A204.1 (cell line): Measurements from ENCODE around the gene ITGB7.

ENCODE experiments used
- FAIRE-seq: peaks from 2 replicates; lab custom pipeline; 2012; peaks lifted over from hg19 to GRCh38; lab: Jason Lieb, UNC

ITGB7 gene

GRCh38 chr12:53231671-53231920 is 24.5 kb upstream of the ITGB7 start:
- FAIRE-seq = no peak

DNA sequence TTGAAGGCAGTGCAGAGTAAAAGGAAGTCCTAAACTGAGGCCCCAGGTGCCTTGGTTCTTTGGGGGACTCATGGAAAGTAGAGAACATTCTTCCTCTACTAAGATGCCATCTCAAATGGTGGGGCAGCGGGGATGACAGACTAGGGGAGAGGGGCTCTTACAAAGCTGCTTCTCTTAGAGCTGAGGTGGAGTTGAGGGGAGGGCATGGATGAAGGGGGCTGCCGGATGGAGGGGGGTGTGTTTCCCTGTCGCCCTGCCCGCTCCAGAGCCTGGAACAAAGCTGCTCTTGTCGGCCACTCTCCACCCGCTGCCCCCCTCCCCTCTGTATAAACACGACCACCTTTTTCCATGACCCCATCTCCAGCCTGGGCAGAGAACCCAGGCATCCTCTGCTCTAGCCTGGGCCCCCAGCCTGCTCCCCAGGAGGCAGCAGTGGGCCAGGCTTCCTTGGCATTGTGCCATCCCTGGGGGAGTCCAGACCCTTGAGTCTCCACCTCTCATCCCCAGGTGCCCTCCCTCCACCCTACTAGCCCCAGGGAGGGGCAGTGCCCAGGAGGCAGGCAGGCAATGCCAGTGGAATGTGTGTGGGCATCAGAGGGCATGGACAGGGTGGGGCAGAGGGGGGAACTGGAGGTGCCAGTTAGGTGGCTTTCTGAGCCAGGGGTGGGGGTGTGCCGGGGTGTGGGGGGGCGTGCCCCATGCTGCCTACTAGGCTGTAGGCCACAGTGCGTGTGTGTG is 23.2 kb upstream of the ITGB7 start:
- no peak for FAIRE-seq

DNA sequence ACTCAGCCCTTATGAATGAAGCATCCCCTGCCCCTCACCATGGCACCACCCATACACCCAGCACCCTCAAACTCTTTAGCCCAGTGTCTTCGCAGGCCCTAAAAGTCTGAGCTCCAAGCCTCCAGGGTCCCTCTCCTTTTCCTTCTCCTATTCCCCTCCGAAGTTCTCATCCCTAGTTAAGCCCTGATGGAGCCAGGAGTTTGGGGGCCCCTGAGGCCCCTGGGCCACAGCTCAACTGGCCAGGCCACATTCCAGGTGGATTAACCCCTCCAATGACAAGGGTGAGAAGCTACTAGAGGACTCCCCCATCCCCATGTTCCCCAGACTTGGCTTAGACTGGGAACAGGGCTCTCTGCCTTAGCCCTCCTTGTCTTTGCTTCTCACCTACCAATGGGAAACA is 22.4 kb upstream of the ITGB7 start:
- no peak for FAIRE-seq

GRCh38 chr12:53227836-53228235 is 20.8 kb upstream of the ITGB7 start:
- FAIRE-seq = no peak

DNA sequence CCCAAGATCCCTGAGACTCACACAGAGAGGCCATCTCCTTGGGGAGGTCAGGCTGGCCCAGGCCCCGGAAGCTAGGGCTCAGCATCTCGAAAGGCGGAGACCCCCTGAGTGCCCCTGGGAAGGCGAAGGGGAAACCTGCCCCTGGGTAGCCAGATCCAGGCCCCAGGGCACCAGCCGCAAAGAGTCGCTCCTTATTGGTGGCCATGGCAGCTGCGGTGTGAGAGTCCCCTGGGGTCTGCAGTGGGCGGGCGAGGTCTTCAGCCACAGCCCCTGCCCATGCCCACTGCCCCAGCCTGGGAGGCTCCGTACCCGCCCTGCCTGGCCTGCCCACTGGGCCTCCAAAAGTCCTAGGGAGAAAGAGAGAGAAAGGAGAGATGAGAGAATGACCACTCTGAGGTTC is 20.3 kb upstream of the ITGB7 start:
- FAIRE-seq = no peak

- FAIRE-seq = no peak
Measured at GRCh38 chr12:53226815-53227214, 19.8 kb upstream of the ITGB7 start.

DNA sequence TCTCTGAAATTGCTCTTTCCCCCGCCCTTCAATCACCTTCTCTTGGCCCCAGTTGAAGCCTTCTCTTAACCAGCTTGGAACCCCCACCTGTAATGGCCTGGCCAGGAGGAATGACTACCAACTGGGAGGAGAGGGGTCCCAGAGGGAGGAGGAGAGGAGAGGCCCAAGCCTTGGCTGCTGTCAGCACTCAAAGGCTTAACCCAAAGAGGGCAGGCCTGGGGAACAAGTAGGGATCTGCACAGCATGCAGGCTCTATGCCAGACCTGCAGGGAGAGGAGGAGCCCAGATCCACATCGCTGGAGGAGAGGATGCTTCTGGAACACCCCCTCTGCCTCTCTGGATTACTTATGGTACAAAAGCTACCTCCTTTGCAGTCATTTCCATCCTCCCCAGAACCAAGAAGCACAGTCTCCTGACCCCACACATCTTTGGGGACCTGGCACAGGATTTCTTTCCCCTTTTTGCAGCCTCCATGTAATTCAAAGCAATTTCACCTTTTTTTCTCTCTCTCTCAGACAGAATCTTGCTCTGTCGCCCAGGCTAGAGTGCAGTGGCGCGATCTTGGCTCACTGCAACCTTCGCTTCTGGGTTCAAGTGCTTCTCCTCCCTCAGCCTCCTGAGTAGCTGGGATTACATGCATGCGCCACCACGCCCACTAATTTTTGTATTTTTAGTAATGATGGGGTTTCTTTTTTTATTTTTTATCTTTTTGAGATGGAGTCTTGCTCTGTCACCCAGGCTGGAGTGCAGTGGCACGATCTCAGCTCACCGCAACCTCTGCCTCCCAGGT is 18.8 kb upstream of the ITGB7 start:
- FAIRE-seq = no peak

DNA sequence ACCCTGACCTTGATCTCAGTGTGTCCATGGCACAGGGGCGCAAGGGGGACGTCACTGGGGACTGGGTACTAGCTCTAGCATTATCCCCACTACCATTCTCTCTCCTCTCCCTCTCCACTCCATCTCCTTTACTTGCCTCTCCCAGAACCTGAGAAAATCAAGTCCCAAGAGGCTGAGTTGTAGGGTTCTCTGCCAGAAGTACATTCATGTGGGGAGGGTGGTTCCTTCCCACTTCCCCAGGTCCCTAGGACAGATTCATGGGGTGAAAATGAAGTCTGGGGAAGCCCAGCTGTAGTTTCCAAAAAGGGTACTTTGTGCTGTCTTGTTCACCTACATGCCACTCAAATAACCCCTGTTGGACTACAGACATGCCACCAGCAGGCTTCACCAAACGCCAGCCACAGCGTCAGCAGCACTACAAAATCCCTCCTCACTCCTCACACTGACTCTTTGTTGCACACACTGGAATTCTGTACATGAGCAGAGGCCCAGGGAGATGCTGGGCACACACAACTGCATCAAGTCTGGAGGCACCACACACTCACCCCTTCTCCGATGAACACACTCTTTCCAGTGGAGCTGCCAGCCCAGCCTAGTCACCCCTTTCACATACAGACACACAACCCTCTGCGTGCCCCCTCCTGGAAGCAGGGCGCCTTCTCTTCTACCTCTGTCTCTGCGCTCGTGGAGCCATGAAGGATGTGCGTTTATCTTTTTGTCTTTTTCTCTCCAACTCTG is 18.0 kb upstream of the ITGB7 start:
- no peak for FAIRE-seq

GRCh38 chr12:53224061-53224896 is 17.2 kb upstream of the ITGB7 start:
- no peak for FAIRE-seq

- FAIRE-seq = no peak
Measured at GRCh38 chr12:53223389-53224060, 16.5 kb upstream of the ITGB7 start.

DNA sequence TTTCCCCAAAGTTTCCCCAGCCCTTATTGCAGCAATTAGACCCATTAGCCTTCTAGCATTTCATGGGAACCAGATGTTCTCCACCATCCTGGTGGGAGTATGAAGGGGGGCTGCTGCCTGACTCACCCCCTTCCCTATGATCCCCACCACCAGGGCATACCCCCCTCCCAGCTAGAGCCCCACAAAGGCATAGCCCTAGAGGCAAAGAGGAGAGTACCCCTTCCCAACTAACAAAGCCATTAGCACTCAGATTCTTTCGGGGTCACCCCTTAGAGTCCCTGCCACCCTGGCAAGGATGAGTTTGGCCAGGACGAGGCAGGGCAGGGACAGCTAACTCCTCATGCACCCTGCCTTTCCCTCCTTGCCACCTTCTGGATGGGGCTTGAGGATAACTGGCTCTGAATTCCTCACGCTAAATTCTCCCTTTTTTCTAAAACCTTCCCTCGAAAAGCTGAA is 15.8 kb upstream of the ITGB7 start:
- FAIRE-seq = no peak

- no peak for FAIRE-seq
Measured at GRCh38 chr12:53222170-53222721, 15.2 kb upstream of the ITGB7 start.

GRCh38 chr12:53221203-53222080 is 14.4 kb upstream of the ITGB7 start:
- FAIRE-seq = no peak

DNA sequence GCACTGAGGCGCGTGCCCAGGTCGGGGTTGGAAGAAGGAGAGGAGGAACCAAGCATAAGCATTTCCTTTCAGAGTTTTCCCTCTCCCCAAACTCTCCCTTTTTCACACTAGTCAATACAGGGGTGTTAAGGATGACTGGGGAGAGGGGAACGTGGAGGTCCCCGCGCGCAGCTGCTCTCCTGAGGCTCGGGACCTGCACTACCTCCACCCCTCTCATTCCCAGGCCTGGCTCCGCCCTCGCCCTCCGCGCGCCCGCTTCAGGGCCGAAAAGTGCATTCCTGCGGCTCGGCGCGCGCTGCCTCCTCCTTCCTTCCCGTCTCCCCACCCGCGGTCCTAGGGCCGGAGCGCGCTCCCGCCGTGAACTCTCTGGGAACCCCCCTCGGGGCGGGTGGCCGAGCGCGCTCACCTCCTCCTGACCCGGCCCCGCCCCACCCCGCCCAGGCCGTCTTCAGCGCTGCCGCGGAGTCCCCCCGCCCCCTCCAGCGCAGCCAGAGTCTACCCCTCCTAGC is 13.7 kb upstream of the ITGB7 start:
- FAIRE-seq = no peak

- FAIRE-seq = no peak
Measured at GRCh38 chr12:53219956-53220693, 13.1 kb upstream of the ITGB7 start.

- FAIRE-seq = no peak
Measured at GRCh38 chr12:53219292-53219955, 12.4 kb upstream of the ITGB7 start.

GRCh38 chr12:53218551-53219291 is 11.7 kb upstream of the ITGB7 start:
- no peak for FAIRE-seq

DNA sequence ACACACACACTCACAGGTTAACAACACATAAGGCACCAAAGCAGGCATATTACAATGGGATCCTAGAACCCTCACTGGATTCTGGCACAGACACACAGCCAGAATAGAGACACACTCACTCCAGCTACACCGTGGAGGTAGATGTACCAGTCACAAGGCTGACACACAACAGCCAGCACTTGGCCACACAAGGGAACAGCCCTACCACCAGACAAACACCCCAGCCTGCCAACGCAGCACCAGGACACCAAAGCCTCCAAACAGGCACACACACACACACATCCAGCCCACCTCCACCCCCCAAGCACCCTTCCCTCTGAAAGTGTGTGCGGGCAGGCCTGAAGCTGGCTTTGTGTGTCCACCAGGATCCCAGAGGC is 10.9 kb upstream of the ITGB7 start:
- FAIRE-seq = no peak
